Measurements from ENCODE around the gene ADGRF4.

- TF ChIP-seq, protein P1, sequence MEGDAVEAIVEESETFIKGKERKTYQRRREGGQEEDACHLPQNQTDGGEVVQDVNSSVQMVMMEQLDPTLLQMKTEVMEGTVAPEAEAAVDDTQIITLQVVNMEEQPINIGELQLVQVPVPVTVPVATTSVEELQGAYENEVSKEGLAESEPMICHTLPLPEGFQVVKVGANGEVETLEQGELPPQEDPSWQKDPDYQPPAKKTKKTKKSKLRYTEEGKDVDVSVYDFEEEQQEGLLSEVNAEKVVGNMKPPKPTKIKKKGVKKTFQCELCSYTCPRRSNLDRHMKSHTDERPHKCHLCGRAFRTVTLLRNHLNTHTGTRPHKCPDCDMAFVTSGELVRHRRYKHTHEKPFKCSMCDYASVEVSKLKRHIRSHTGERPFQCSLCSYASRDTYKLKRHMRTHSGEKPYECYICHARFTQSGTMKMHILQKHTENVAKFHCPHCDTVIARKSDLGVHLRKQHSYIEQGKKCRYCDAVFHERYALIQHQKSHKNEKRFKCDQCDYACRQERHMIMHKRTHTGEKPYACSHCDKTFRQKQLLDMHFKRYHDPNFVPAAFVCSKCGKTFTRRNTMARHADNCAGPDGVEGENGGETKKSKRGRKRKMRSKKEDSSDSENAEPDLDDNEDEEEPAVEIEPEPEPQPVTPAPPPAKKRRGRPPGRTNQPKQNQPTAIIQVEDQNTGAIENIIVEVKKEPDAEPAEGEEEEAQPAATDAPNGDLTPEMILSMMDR (IDR thresholded peaks at IDR 0.05): no peak
- TF ChIP-seq POLR2A (IDR thresholded peaks at IDR 0.05): no peak
These were observed 71.6 kb downstream of the ADGRF4 start for GRCh38 chr6:47769982-47770381.
